ENCODE data around the gene HTR3D.
A peak's percentile ranks its signal among the peaks of the same experiment; 100 is the strongest.
"Not testable (repeated sequence)": the region's sequence is repeated elsewhere in the genome, so short reads cannot be mapped to it uniquely, and the experiment has no call there.

Gene HTR3D

DNA sequence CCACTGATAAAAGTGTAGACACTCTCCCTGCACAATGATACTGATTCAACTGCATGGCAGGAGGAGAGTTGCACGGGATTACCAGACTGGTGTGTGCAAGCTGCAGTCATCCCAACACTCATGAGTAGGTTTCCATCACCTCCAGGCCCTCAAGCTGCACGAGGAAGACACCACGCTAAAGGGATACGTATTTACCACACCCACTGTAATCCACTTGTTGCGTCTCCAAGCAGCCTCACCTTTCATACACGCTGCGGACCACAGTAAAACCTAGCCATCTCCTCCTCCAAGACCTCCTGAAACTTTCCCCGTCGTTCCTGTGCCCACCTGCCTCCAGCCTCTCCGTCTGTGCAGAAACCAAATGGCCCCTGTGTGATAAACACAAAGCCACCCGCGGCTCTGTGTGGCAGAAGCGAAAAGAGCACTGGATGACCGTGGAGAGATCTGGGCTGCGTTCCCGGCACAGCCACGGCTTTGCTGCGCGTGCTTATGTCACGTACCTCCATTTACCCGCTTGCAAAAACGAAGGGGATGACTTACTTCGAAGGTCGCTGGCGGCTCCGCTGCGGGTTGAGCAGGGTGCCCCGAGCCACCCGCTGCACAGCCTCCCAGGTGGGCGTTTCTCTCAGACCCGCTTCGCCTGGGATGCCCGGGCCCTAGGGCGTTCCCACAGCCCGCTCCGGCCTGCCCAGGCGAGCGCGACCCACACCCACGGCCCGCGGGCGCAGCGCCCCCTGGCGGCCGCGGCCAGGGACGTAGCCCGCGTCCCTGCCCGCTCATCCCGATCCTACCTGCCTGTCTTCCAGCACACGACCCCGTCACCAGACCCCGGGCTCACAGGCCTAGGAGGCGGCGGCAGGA, 14.5 kb upstream of the HTR3D start:
- DNase-seq: peak; percentile 70 to 76

DNA sequence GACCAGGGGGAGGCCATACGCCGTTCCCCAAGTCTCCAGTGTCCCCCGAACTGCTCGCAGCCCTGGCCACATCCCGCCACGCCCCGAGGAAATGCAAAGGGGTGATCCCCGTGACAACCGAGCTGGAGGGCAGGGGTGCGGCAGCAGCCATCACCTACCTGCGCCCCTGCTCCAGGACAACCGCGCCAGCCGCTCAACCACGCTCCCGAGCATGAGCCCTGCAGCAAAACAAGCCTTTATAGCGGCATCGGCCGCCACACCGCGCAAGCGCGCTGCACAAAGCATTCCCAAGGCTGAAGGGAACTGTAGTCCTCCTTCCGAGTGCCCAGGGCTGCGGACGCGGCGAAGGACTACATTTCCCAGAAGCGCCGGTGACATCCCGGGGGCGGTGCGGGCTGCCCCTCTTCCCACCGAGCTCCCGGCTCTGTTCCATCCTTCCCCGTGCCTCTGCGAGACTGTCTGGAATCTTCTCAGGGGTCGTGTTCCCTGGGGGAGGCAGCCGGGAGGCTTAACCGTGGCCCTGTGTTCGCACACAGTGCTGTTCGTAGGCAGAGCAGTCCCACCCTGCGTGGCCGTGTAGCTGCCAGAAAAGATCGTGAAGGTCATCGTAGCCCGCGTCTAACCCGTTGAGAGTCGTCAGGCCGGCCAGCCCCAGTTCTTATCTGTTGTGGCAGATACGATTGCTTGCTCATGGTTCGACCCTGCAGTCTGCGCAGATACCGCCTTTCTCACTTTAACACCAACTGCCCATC, 13.7 kb upstream of the HTR3D start, which contains the start of gene ABCC5:
TSS of gene ABCC5 (minus strand) at position 213 of the 752 bp plus-strand sequence. CDS start 3,492 bp downstream, outside the sequence.
- peak; percentile 86 to 89 for DNase-seq

DNA sequence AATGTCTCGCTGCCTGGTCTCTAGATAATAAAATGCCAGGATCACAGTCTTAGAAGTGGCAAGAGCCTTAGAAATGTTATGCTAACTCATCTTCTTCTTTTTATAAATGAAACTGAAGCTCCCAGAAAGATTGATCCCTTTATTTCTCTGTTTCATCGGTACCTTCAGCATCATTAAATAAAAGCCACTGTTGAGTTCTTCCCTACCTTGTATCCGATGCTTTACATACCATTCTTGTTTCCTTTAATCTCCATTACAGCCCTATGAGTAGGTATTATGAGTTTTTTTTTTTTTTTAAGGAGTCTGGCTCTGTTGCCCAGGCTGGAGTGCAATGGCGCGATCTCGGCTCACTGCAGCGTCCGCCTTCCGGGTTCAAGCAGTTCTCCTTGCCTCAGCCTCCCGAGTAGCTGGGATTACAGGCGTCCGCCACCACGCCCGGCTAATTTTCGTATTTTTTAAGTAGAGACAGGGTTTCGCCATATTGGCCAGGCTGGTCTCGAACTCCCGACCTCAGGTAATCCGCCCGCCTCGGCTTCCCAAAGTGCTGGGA, 13.0 kb upstream of the HTR3D start:
- DNase-seq: no peak

- no peak for DNase-seq
Measured at GRCh38 chr3:184022323-184022722, 9.2 kb upstream of the HTR3D start.

DNA sequence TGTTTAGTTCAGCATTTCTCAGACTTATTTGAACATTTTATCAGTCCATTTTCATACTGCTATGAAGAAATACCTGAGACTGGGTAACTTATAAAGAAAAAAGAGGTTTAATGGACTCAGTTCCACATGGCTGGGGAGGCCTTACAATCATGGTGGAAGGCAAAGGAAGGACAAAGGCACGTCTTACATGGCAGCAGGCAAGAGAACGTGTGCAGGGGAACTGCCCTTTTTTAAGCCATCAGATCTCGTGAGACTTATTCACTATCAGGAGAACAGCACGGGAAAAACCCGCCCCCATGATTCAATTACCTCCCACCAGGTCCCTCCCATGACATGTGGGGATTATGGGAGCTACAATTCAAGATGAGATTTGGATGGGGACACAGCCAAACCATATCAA, 6.3 kb upstream of the HTR3D start:
- not testable (repeated sequence) for DNase-seq

GRCh38 chr3:184028275-184028890, 3.2 kb upstream of the HTR3D start:
- DNase-seq: not testable (repeated sequence)

GRCh38 chr3:184029443-184029842, 2.1 kb upstream of the HTR3D start:
- DNase-seq: no peak

GRCh38 chr3:184030536-184030935, 1.0 kb upstream of the HTR3D start:
- DNase-seq: no peak

- DNase-seq: no peak
Measured at GRCh38 chr3:184037816-184038215, 6.3 kb downstream of the HTR3D start.

DNA sequence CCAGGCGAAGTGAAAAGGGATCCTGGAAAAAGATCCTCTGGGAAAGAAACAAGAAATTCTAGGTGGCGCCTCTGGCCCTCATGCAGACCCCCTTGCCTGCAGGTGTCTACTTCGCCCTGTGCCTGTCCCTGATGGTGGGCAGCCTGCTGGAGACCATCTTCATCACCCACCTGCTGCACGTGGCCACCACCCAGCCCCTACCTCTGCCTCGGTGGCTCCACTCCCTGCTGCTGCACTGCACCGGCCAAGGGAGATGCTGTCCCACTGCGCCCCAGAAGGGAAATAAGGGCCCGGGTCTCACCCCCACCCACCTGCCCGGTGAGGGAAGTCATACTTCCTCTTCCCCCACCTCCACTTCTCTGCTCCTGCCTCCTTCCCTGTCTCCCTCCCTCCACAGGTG, 6.8 kb downstream of the HTR3D start:
- DNase-seq: not testable (repeated sequence)

DNA sequence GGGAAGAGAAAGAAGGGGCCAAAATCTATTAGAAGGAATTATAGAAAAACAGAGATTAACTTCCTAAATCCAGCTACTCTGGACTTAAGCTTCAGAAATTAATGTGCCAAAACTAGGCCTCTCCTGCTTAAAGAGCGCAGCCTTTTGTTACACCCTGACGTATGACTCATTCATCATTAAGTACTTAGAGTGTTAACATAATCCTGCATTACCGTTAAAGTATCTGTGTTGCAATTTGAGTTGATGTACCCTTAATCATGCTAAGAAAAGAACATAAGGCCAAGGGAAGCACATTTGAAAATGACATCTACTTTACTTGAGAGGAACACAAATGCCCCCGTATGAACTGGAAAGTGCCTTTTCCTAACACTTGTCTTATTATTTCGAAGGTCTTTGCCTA, 7.9 kb downstream of the HTR3D start:
- no peak for DNase-seq

GRCh38 chr3:184040010-184040409, 8.5 kb downstream of the HTR3D start:
- DNase-seq: no peak

DNA sequence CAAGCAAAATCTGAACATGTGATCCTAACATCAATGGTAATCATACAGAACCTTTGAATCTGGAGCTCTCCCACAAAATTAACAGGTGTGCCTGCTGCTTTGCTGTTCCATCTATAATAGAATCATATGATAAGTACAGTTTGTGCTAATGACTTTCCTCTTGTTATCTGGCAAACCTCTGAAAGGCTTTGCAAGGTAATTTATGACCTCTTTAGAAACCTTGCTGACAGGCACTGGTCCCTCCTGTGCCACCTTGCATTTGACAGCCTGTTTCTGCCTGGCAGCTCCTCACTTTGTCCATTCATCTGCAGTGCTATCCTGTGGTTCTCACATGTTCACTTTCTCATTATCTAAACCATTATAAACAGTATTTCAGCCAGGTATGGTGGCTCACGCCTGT, 11.1 kb downstream of the HTR3D start:
- DNase-seq: no peak

DNA sequence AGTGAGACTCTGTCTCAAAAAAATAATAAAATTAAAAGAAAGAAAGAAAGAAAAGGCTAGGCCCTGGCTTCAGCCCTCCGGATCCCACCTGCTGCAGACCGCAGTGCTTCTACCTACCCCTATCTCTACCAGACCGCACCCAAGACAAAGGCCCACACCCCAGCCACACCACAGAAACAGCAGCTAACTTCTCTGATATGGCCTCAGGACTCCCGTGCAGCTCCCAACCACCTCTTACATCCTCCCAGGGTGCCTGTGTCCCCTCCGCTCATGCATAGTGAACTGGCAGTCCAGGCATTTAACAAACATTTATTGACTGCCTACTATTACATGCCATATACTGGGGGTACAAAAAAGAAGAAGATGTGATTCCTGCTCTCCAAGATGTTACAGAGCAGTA, 14.5 kb downstream of the HTR3D start:
- DNase-seq: no peak

DNA sequence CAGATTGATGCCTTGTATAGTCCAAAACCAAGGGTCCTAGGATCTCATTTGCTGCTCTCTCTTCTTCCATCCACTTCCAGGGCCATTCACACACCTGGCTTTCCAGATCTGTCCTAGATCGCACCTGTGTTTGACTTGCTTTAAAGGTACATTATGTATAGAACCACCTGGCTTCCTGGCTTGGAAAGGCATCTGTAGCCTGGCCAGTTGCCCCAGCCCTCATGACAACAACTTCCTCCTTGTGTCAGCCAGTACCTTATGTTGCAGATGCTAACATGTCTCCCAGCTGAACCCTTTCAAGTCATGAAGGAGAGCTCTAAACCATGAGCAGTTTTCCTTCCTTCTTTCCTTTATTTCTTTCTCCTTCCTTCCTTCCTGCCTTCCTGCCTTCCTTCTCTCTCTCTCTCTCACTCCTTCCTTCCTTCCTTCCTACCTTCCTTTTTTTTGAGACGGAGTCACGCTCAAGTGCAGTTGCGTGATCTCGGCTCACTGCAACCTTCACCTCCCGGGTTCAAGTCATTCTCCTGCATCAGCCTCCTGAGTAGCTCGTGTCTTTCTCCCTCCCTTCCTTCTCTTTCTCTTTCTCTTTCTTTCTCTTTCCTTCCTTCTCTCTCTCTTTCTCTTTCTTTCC, 18.8 kb downstream of the HTR3D start:
- no peak for DNase-seq

- DNase-seq: no peak
Measured at GRCh38 chr3:184052767-184053166, 21.2 kb downstream of the HTR3D start, which contains the start of gene HTR3C. TSS of gene HTR3C (plus strand) at chr3:184053047. CDS start at chr3:184053081, 34 bp downstream.

GRCh38 chr3:184058029-184058428, 26.5 kb downstream of the HTR3D start:
- DNase-seq: no peak

DNA sequence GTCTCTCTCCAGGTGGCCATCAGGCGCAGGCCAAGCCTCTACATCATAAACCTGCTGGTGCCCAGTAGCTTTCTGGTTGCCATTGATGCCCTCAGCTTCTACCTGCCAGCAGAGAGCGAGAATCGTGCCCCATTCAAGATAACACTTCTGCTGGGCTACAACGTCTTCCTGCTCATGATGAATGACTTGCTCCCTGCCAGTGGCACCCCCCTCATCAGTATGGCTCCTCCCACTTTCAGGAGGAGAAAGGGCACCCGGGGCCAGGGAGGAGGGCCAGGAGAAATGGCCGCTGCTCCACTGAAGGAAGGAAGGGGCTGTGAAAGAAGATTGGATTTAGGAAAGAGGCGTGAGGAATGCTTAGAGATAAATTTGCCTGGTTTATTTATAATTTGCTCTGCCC, 27.9 kb downstream of the HTR3D start:
- no peak for DNase-seq

- DNase-seq: no peak
Measured at GRCh38 chr3:184062637-184063036, 31.1 kb downstream of the HTR3D start.

DNA sequence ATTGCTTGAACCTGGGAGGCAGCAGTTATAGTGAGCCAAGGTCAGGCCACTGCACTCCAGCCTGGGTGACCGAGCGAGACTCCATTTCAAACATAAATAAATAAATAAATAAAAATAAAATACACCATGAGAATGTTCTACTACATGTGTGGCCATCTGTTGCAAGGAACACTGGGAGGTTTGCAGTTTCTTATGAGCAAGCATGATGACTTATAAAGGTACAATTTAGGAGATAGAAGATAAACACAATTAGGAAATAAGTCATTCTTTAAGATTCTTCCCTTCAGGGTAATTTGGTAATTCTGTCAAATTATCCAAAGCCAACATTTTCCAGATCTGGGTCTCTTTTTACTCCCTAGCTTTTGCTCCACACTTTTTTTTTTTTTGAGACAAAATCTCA, 34.7 kb downstream of the HTR3D start:
- DNase-seq: no peak

GRCh38 chr3:184067573-184068055, 36.1 kb downstream of the HTR3D start:
- DNase-seq: no peak

DNA sequence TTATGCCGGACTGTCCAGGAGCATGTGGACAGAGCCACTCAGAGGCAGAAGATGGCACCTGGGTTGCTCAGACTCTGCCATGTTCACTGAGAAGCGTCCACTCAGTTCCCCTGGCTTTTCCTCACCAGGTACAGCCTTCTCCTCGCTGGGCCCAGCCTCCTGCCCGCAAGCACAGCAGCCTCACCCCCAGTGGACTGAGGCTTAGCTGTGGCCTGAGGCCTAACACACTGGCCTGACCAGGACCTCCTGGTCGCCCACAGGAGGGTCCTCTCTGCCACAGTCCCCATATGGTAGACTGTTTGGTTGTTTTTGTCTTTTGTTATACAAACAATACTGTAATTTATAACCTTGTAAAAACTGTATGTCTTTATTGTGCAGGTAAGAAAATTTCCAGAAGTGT, 36.8 kb downstream of the HTR3D start:
- no peak for DNase-seq
